ENCODE results near the gene TRMT61A.

GRCh38 chr14:103542605-103543088 is 13.7 kb downstream of the TRMT61A start:
- TF ChIP-seq CTCF (IDR thresholded peaks at IDR 0.05; ENCODE audit: extremely low read depth in 1 of 2, insufficient read depth in 1 of 2, low read depth in 1 of 2, low read length in 2 of 2) (no peak), MAX (IDR thresholded peaks at IDR 0.05; ENCODE audit: insufficient read depth, insufficient read length) (no peak), FOS (IDR thresholded peaks at IDR 0.05; ENCODE audit: borderline replicate concordance, insufficient read depth, low read length) (no peak), EZH2 (IDR thresholded peaks at IDR 0.05; ENCODE audit: borderline replicate concordance, low read depth, low read length, severe bottlenecking) (no peak), POLR2A (IDR thresholded peaks at IDR 0.05; ENCODE audit: low read depth, low read length) (no peak), POLR2AphosphoS5 (IDR thresholded peaks at IDR 0.05; ENCODE audit: insufficient read depth, low read depth, low read length) (no peak)
